Effector memory CD8-positive, alpha-beta T cell (primary cell): ENCODE data around the gene IL10.
"Not testable (repeated sequence)": the region's sequence is repeated elsewhere in the genome, so short reads cannot be mapped to it uniquely, and the experiment has no call there.

ENCODE experiments used
- ATAC-seq: fragments of 150-1000 bp; cut with Tn5 transposase; replicated peaks from 2 replicates; pipeline ENCODE4 v1.10.0; 2021; ENCODE audit warnings: mild to moderate bottlenecking, moderate library complexity
- DNase-seq, 3 experiments: peaks; one replicate each; pipeline ENCODE4 v3.0.0; 2021
- H3K27ac Mint-ChIP-seq, 2 donors: one replicate each; pipeline ENCODE4 v1.8.0; 2022; ENCODE audit warnings: mild to moderate bottlenecking in 2 of 2, mixed read lengths in 2 of 2, moderate library complexity in 2 of 2
- H3K27me3 Mint-ChIP-seq, 2 donors: one replicate each; pipeline ENCODE4 v1.8.0; 2022; ENCODE audit warnings: mixed read lengths in 2 of 2
- H3K36me3 Mint-ChIP-seq: one replicate; pipeline ENCODE4 v1.8.0; 2022; ENCODE audit warnings: mild to moderate bottlenecking, moderate library complexity, mixed read lengths; ENCODE audit not compliant: insufficient read depth
- H3K4me1 Mint-ChIP-seq, 2 donors: one replicate each; pipeline ENCODE4 v1.8.0; 2022; ENCODE audit warnings: low read depth in 2 of 2, mixed read lengths in 2 of 2
- H3K4me3 Mint-ChIP-seq, 2 donors: one replicate each; pipeline ENCODE4 v1.8.0; 2022; ENCODE audit warnings: mild to moderate bottlenecking in 2 of 2, mixed read lengths in 2 of 2, moderate library complexity in 2 of 2
- H3K9me3 Mint-ChIP-seq, 2 donors: one replicate each; pipeline ENCODE4 v1.8.0; 2022; ENCODE audit warnings: mixed read lengths in 2 of 2

Gene IL10

GRCh38 chr1:206769304-206769731 is 3.0 kb downstream of the IL10 start:
- Mint-ChIP-seq H3K4me1 (peaks cover 64 to 74% of the 10 kb centered on the region in 2 donors), H3K36me3 (peaks cover 8% of the 10 kb centered on the region), H3K27me3 (no peaks in the 10 kb centered on the region), H3K9me3 (no peaks in the 10 kb centered on the region), H3K27ac (peak overlapping the region; percentile 63 to 71), H3K4me3 (peak overlapping the region; percentile 40 to 45)
- ATAC-seq = peak; percentile 77
- peak; percentile 59 to 63 (median 61) for DNase-seq

- Mint-ChIP-seq H3K36me3 (peaks cover 8% of the 10 kb centered on the region), H3K4me1 (peaks cover 61 to 69% of the 10 kb centered on the region in 2 donors), H3K4me3 (peak overlapping the region; percentile 40 to 45), H3K9me3 (no peaks in the 10 kb centered on the region), H3K27me3 (no peaks in the 10 kb centered on the region), H3K27ac (peak overlapping the region; percentile 63 to 71)
- DNase-seq (no peak), ATAC-seq (peak; percentile 28)
These were observed 3.6 kb downstream of the IL10 start for GRCh38 chr1:206768472-206769303.

- Mint-ChIP-seq H3K27me3 (no peaks in the 10 kb centered on the region), H3K9me3 (no peaks in the 10 kb centered on the region), H3K4me3 (peak overlapping the region; percentile 61 to 75), H3K36me3 (peaks cover 5% of the 10 kb centered on the region), H3K4me1 (peaks cover 48 to 50% of the 10 kb centered on the region in 2 donors), H3K27ac (peak overlapping the region; percentile 7 to 85)
- DNase-seq (peak; percentile 62 to 69 (median 67)), ATAC-seq (peak; percentile 75)
These were observed 5.9 kb downstream of the IL10 start for GRCh38 chr1:206766251-206766856.

- peak overlapping the region in 1 of 2 donors; percentile 85 for H3K27ac Mint-ChIP-seq
- DNase-seq, H3K36me3 Mint-ChIP-seq, H3K27me3 Mint-ChIP-seq, ATAC-seq, H3K9me3 Mint-ChIP-seq: not testable (repeated sequence)
- H3K4me1 Mint-ChIP-seq = peaks cover 43 to 45% of the 10 kb centered on the region in 2 donors
- peak overlapping the region; percentile 28 to 75 for H3K4me3 Mint-ChIP-seq
These were observed 6.5 kb downstream of the IL10 start for GRCh38 chr1:206765771-206766170.

GRCh38 chr1:206762741-206763364 is 9.4 kb downstream of the IL10 start:
- H3K36me3 Mint-ChIP-seq, H3K9me3 Mint-ChIP-seq, DNase-seq, H3K27ac Mint-ChIP-seq, H3K27me3 Mint-ChIP-seq, H3K4me3 Mint-ChIP-seq, ATAC-seq: not testable (repeated sequence)
- H3K4me1 Mint-ChIP-seq = peaks cover 18 to 23% of the 10 kb centered on the region in 2 donors

GRCh38 chr1:206761159-206761768 is 11.0 kb downstream of the IL10 start:
- H3K4me3 Mint-ChIP-seq = no peak overlapping the region
- peak overlapping the region in 1 of 2 donors; percentile 63 for H3K27ac Mint-ChIP-seq
- H3K9me3 Mint-ChIP-seq = no peaks in the 10 kb centered on the region
- DNase-seq (no peak), ATAC-seq (no peak)
- peaks cover 15 to 16% of the 10 kb centered on the region in 2 donors for H3K4me1 Mint-ChIP-seq
- no peaks in the 10 kb centered on the region for H3K27me3 Mint-ChIP-seq
- H3K36me3 Mint-ChIP-seq = peaks cover 2% of the 10 kb centered on the region

GRCh38 chr1:206760590-206760989 is 11.7 kb downstream of the IL10 start:
- Mint-ChIP-seq H3K27ac (no peak overlapping the region), H3K36me3 (no peaks in the 10 kb centered on the region), H3K4me3 (no peak overlapping the region), H3K4me1 (peaks cover 12% of the 10 kb centered on the region in 2 donors), H3K27me3 (no peaks in the 10 kb centered on the region), H3K9me3 (no peaks in the 10 kb centered on the region)
- no peak for DNase-seq
- ATAC-seq = no peak

GRCh38 chr1:206757524-206758266 is 14.6 kb downstream of the IL10 start:
- ATAC-seq (peak; percentile 97), DNase-seq (peak in 1 of 3 experiments; percentile 37)
- H3K27me3 Mint-ChIP-seq = no peaks in the 10 kb centered on the region
- H3K4me3 Mint-ChIP-seq = no peak overlapping the region
- no peak overlapping the region for H3K27ac Mint-ChIP-seq
- peaks cover 14 to 25% of the 10 kb centered on the region in 2 donors for H3K4me1 Mint-ChIP-seq
- H3K36me3 Mint-ChIP-seq = no peaks in the 10 kb centered on the region
- H3K9me3 Mint-ChIP-seq = no peaks in the 10 kb centered on the region

- Mint-ChIP-seq H3K4me3 (no peak overlapping the region), H3K27ac (peak overlapping the region in 1 of 2 donors; percentile 14), H3K4me1 (peaks cover 15 to 30% of the 10 kb centered on the region in 2 donors), H3K27me3 (no peaks in the 10 kb centered on the region), H3K36me3 (no peaks in the 10 kb centered on the region), H3K9me3 (no peaks in the 10 kb centered on the region)
- ATAC-seq (no peak), DNase-seq (no peak)
These were observed 18.3 kb downstream of the IL10 start for GRCh38 chr1:206754011-206754410.

- Mint-ChIP-seq H3K4me1 (peaks cover 15 to 30% of the 10 kb centered on the region in 2 donors), H3K9me3 (no peaks in the 10 kb centered on the region), H3K27me3 (no peaks in the 10 kb centered on the region), H3K27ac (no peak overlapping the region), H3K36me3 (no peaks in the 10 kb centered on the region), H3K4me3 (no peak overlapping the region)
- no peak for DNase-seq
- ATAC-seq = no peak
These were observed 19.2 kb downstream of the IL10 start for GRCh38 chr1:206753141-206753540.

- no peak for DNase-seq
- ATAC-seq = no peak
- H3K36me3 Mint-ChIP-seq = no peaks in the 10 kb centered on the region
- H3K27me3 Mint-ChIP-seq = no peaks in the 10 kb centered on the region
- no peak overlapping the region for H3K4me3 Mint-ChIP-seq
- no peaks in the 10 kb centered on the region for H3K9me3 Mint-ChIP-seq
- peaks cover 15 to 30% of the 10 kb centered on the region in 2 donors for H3K4me1 Mint-ChIP-seq
- H3K27ac Mint-ChIP-seq = peak overlapping the region in 1 of 2 donors; percentile 66
These were observed 19.8 kb downstream of the IL10 start for GRCh38 chr1:206752481-206752880.

- peaks cover 15 to 30% of the 10 kb centered on the region in 2 donors for H3K4me1 Mint-ChIP-seq
- no peak overlapping the region for H3K4me3 Mint-ChIP-seq
- no peaks in the 10 kb centered on the region for H3K36me3 Mint-ChIP-seq
- no peaks in the 10 kb centered on the region for H3K9me3 Mint-ChIP-seq
- H3K27ac Mint-ChIP-seq = no peak overlapping the region
- DNase-seq (no peak), ATAC-seq (no peak)
- no peaks in the 10 kb centered on the region for H3K27me3 Mint-ChIP-seq
These were observed 20.4 kb downstream of the IL10 start for GRCh38 chr1:206751891-206752290.
